ENCODE results near the gene KCNMA1. TPM values are rescaled to one million over a fixed set of nuclear protein-coding genes. Genes with fewer than 3 reads are reported as not detected.

Gene KCNMA1
- total RNA-seq, 2 donors from 2014 or later: 49.9 to 76.2 TPM

DNA sequence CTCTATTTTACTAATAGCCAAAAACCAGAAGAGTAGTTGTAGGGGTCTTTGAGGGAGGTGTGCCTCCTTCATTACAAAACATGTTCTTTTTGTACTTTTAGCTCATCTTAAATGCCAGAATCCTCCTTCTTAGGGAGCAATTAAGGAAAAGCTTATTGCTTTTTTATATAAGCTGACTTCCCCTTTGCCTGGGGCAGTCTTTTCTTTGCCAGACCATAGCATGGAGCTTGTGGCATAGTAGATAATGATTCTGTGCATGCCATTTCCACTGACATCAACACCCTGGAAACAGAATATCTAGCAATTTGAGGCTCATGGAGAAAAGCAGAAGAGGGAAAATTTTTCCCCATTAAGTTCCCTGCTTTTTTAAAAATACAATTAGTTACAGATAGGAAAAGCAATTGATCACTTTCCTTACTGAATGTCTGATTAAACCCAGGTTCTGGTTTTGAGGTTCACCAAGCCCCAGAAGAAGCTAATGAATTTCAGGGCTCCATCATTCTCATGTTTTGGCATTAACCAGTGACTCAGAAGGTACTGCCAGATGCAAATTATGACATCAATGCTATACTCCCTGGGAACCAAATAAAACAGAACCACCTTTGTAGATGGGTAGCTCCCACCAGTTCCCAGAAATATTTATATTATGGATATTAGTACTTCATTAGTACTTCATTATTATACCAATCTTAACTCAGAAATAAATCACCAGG is 410.6 kb downstream of the KCNMA1 start:
- DNase-seq (no peak), ATAC-seq (no peak)
- intact Hi-C loops (cut with DNase I, micrococcal nuclease): no loop called here

DNA sequence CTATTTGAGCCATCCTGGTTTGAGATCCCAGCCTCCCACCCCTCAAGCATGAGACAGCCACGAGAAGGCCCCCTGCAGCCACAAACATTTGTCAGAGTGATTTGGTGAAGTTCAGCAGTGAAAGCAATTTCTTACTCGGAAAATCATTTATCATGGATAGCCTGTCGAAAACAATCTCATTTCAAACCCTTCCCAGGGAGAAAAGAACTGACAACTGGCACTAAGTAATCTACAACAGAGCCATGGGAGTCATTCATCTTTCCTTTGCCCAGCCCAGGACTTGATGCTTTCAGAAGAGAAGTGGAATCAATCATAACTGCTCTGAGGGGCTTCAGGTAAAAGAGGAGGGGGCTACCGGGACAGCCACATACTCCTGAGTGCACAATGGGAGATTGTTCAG is 411.2 kb downstream of the KCNMA1 start:
- ATAC-seq: no peak
- intact Hi-C loops (cut with DNase I, micrococcal nuclease): no loop called here
- no peak for DNase-seq

DNA sequence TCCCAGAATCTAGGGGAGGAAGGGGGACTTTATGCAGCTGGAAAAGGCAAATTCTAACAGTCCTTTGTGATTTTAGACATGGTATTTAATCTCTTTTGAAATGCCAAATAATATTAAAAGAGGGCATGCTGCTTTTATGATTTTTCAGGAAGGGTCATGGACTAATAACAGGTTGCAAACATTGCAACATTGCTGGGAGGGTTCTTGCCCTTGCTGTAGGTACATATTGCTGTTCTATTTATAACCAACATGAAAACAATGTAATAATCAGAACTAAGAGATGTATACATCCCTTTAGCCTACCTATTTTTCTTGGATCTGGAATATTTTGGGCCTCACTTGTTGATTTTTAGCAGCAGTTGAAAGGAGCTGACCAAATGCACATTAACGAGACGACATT is 411.6 kb downstream of the KCNMA1 start:
- intact Hi-C loops (cut with DNase I, micrococcal nuclease): no loop called here
- ATAC-seq: no peak

DNA sequence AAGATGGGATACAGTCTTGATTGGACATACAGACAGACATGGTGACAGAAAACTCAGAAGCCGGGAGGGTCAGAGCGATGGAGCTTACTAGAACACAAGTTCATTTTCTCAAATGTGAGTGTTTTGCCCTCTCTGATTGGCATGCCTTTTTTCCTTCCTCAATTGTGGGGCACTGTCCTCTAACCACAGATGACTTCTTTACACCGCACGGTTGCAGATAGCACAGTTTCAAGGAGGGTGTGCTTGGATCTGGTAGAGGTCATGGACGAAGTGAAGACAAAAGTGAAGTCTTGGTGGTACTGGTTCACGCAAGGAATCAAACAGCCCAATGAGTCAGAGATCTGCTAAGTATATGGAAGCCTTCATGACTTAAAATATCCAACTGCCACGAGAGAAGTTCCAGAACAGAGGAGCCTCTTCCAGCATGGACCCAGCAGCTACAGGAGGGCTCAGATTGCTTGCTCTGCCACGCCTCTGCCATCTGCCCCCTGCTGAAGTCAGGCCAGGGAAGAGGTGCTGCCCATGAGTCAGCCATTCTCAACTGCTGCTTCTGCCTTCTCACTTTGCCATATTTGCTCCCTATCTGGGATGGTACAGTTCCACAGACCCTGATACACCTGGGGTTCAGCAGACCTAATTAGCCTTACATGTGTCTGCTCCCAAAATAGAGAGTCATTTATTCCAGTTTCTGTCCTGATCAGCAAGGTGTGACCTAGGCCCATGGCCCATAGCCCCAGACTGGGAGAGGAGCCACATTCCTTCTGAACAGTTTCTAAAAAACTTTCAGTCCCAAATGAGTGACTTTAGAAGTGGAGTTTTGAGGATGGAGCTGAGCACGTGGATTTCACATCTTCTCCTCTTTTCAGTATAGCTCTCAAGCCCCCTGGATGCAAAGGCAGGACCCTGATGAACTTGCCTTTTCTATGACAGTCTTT is 413.8 kb downstream of the KCNMA1 start:
- ATAC-seq (no peak), DNase-seq (peak in 1 of 2 donors; percentile 32)
- intact Hi-C loops (cut with DNase I, micrococcal nuclease): no loop called here

More for the DNA sequence above, 411.6 kb downstream of the KCNMA1 start:
- no peak for DNase-seq

DNA sequence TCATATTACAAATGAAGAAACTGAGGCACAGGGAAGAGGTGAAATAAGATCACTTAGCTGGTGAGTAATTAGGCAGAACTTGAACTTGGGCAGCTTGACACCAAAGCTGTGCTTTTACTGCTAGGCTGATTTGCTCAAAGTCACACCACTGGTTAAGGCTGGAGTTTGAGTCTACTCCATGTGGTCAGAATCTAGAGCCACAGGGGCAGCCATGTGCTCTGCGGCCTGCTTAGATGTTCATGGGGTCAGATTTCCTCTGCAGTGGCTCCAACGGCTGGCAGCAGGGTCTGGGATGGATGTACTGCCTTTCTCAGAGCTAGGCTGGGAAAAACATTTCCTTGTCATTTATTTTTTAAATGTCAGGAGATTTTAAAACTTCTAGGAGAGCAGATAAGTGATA is 417.5 kb downstream of the KCNMA1 start:
- intact Hi-C loops (cut with DNase I, micrococcal nuclease): no loop called here
- DNase-seq (no peak), ATAC-seq (no peak)

DNA sequence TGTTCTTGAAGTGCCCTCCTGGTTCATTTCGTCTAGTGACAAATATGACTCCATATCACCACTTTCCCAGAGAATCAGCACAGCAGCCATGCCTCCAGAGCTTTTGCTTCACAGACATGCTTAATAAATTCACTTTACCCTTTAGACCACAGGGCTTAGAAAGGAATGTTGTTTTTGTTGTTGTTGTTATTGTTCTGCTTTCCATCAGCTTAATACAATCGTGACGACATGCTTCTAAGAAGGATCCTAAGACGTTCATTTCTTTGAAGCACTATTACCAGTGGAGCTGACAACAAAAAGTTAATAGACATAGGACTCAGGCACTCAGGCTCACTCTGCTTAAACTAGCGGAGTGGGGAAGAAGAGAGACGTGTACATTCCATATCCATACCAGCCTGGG is 418.6 kb downstream of the KCNMA1 start:
- intact Hi-C loops (cut with DNase I, micrococcal nuclease): no loop called here
- no peak for ATAC-seq
- no peak for DNase-seq

DNA sequence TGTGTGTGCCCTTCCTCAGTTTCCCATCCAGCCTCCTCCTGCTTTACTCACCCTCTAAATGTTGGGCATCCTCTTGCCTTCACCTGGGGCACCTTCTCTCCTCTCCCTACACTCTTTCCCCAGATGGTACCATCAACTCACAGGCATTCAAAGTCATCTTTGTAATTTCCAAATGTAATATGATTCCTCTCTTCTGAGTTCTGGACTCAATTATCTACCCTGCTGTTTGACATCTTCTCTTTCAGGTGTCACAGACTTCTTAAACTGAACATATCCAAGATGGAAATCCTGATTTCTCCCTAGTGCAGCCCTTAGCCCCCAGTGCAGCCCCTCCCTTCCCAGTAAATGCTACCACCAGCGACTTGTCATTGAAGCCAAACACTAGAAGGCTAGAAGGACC is 422.8 kb downstream of the KCNMA1 start:
- intact Hi-C loops (cut with DNase I, micrococcal nuclease): no loop called here
- DNase-seq (no peak), ATAC-seq (no peak)

DNA sequence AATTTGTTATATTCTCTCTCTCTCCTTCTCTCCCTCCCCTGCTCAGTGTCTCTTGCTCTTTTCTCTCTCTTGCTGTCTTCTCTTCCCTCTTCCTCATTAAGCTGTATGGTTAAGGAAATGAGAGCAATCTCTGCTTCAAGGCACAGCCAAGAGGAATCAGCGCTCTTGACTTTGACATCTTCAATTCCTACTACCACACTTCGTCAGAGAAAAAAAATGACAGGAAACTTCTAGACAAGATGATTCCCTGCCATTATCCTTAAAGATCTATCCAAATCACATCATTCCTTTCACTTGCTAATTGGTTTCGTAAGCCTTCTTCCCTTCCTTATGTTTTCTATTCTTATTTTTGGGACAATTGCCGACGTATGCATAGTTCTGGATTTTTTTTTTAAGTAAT is 425.0 kb downstream of the KCNMA1 start:
- intact Hi-C loops (cut with DNase I, micrococcal nuclease): no loop called here
- no peak for ATAC-seq
- DNase-seq: no peak

DNA sequence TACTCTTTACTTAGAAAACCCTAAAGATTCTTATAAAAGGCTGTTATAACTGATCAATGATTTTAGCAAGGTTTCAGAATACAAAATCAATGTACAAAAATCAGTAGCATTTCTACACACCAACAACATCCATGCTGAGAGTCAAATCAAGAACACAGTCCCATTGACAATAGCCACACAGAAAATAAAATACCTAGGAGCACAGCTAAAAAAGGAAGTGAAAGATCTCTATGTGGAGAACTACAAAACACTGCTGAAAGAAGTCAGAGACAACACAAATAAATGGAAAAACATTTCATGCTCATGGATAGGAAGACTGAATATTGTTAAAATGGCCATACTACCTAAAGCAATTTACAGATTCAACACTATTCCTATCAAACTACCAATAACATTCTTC is 427.0 kb downstream of the KCNMA1 start:
- intact Hi-C loops (cut with DNase I, micrococcal nuclease): no loop called here
- ATAC-seq (no peak), DNase-seq (no peak)

DNA sequence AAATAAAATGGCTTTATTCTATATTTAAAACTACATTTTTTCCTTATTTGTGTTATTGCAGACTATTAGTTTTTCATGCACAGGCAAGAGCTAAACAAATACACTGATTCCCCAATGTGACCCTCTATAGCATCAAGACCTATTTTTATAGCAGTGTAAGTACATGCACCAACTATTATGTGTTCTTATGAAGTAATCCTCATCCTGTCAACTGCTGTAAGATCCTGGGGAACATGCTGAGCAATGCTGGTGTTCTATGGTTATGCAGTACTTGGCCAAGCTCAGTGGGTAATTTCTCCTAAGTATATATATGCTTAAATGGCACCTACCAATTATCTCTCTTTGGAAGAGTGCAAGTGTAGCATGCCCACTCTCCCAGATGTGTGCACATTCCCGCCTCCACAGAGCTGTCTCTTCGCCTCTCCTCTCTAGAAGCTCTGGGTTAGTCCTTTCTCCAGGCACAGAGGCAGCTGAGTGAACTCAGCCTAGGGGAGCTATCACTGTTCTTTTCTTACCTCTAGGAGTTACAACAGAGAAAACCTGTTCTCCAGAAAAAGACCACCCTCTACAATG is 428.8 kb downstream of the KCNMA1 start:
- intact Hi-C loops (cut with DNase I, micrococcal nuclease): no loop called here
- DNase-seq (no peak), ATAC-seq (no peak)

DNA sequence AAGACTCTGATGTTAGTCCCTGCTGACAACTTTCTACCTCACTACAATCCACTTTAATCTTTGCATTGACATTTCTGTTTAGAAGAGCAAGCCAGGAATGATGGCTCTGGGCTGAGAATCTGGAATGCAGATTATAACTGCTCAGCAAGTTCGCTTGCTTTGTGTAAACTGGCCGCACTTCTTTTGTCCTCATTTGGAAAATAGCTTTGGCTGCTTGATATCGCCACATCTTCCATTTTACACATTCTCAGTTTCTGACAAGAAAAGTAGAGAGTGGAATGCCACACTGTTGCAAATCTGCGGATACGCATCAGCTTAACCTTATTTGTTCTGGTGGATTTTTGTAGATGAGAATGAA is 429.8 kb downstream of the KCNMA1 start:
- no peak for ATAC-seq
- no peak for DNase-seq
- intact Hi-C loops (cut with DNase I, micrococcal nuclease): no loop called here

DNA sequence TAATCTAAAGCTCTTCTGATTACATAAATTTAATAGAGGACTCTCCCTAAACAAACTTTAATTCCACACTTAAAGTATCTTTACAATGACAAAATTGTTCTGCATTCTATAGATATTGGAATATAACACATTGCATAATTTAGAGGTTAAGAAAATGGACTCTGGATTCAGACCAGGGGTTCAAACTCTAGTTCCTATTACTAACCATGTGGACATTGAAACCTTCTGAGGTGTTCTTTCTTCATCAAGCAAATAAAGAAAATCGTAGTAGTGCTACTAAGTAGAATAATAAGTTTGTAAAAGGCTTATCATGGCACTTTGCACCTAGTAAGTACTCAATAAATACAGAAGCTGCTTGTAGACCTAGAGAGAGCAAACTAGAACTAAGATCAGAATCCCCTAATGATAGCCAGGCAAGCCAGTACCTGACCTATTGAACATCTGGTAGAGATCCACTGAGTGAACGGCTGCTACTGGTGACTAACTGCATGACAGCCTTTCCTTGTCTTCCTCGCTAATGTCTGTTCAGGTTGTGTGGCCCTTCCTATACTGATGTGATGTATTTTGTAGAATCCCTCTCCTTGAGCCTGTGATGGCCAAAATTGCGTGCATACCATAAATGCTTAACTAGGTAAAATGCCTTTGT is 430.3 kb downstream of the KCNMA1 start:
- no peak for DNase-seq
- ATAC-seq: no peak
- intact Hi-C loops (cut with DNase I, micrococcal nuclease): no loop called here

DNA sequence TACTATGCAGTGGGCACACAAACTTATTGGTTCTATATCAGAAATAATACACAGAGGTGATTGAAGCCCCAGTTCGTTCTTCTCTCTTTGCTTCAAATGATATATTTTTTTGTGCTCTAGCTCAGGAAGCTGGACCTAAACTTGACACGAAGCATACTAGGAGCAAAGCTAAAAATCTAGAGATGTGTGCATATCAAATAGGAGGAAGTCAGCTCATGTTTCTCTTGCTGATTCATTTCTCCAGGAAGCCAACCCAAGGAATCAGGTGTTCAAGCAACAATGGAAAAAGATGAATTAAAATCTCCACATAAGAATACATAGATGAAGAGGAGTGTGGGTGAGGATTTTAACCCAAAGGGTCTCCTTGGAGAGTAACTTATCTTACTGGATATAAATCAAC is 432.5 kb downstream of the KCNMA1 start:
- intact Hi-C loops (cut with DNase I, micrococcal nuclease): no loop called here

DNA sequence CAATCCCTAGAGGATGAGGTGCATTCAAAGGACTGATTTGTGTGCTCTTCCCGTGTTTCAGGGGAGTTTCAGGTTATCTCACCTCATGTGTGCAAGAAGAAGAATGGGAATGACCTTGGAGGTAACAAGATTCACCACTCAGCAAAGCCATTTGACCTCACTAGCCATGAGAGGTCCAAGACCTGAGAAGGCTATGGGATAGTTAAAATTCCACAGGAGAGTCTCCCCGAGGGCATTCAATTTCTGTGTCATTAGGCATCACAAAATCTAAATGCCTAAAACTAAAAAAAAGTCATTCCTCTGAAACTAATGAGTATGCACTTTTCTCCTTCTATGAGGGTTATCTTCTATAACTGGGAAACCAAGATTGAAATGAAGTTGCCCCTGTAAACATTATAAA is 433.4 kb downstream of the KCNMA1 start:
- no peak for DNase-seq
- intact Hi-C loops (cut with DNase I, micrococcal nuclease): no loop called here
- ATAC-seq: no peak

More for the DNA sequence above, 432.5 kb downstream of the KCNMA1 start:
- ATAC-seq (no peak), DNase-seq (no peak)

DNA sequence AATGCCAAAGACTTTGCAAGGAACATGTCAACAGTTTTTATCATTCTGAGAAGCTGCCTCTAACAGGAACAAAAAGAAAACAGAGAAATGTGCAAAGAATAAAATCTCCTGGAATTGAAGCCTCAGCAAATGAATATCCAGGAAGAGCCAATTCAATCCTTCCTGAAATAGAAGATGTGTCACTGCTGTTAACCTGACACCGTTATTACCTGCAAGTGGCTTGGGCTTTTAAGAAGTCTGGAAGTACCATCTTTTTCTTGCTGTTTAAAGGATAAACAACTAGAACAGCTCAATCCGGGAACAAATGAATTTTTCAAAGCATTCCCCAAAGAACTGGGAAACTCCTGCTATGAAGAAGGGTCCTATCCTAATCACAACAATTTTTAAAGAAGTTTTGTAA is 434.8 kb downstream of the KCNMA1 start:
- intact Hi-C loops (cut with DNase I, micrococcal nuclease): no loop called here
- DNase-seq (no peak), ATAC-seq (no peak)

DNA sequence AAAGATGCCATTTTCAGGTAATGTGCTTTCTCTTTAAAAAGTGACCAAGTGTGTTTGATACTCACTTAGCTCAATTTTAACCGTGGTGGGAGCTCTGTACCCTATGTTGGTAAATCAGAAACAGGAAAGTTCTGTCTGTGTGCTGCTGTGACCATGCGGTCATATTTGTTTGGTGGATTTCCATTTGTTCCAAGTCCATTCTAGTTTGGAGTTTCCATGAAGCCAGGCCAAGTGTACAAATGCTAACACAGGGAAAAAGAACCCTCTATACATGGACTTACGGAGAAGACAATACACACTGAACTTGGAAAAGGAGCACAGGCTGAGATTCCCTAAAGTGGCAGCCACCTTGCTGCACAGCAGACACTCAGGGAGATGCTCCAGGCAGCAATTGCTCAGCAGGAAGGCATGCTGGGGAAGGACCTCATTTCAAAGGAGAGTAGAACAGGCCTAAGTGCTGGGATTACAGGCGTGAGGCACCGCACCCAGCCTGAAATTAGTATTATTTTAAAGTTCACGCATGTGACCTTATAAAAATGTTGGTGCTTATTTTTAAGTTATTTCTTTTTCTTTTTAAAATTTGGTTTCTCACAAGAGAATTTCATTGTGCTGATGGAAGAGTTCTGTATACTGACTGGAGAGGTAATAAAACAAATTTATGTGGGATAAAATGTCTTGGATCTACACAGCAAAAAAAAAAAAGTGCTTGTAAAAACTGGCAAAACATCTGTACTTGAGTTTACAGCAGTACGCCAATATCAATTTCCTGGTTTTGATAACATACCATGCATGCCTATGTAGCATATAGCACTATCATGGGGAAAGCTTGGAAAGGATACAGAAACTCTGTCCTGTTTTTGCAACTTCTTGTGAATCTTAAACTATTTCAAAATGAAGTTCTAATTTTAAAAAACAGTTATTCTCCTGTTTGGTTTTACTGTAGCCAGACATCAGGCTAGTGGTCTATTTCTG is 436.2 kb downstream of the KCNMA1 start:
- no peak for DNase-seq
- peak; percentile 39 for ATAC-seq
- intact Hi-C loops (cut with DNase I, micrococcal nuclease): no loop called here

DNA sequence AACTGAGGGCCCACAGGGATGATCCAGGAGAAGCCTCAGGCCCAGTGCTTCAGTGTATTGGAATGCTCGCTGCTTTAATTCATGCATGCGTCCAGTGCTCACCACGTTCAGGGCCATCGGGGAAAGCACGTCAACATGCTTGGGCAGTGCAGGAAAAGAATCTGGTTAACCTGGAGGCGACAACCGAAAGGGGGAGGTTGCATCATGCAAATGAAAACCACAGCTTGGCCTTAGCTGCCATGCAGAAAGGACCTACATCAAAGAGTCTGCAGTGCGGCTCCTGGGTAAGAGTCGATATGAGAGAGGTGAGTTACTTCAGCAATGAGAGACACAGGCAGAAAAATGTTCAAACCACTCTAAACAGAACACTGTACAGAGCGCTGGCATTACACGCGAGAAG is 440.1 kb downstream of the KCNMA1 start:
- no peak for DNase-seq
- no peak for ATAC-seq
- intact Hi-C loops (cut with DNase I, micrococcal nuclease): no loop called here

DNA sequence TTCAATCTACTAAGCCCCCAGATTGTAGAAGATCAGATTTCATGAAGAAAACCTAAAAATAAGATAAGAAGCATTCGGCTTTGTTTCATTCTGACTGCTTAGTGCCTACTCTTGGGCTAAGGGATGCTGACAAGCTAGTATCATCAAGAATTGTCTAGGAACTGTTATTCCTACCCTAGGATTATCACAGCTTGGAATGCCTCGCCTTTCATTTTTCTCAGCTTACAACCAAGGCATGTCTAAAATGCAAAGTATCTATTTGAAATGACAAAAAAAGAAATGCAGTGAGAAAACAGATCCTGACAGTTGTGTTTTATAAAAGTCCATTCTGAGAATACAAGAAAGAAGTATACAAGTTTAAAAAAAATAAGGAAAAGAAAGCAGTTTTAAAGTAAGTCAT is 441.0 kb downstream of the KCNMA1 start:
- no peak for DNase-seq
- intact Hi-C loops (cut with DNase I, micrococcal nuclease): no loop called here

More for the DNA sequence above, 441.0 kb downstream of the KCNMA1 start:
- ATAC-seq: no peak
